ENCODE measurements around the gene HADH. TPM values are rescaled to one million over a fixed set of nuclear protein-coding genes. Genes with fewer than 3 reads are reported as not detected.
A peak's percentile ranks its signal among the peaks of the same experiment; 100 is the strongest.

The HADH gene
- total RNA-seq, 6 experiments from 2014 or later = 67.2 to 152 (median 104) TPM

GRCh38 chr4:107993969-107994368 lies 4.3 kb downstream of the HADH start:
- Histone ChIP-seq H3K27ac (no peak overlapping the region), H3K4me3 (no peak overlapping the region), H3K9me3 (no peaks in the 10 kb centered on the region), H3K4me1 (peaks cover 0 to 51% (median 18%) of the 10 kb centered on the region in 4 donors), H3K36me3 (no peaks in the 10 kb centered on the region), H3K27me3 (no peaks in the 10 kb centered on the region)
- ATAC-seq (no peak), DNase-seq (no peak)
- intact Hi-C loops (cut with DNase I) = no loop called here
- WGBS (ENCODE audit: insufficient coverage, low coverage, low lambda C conversion rate, missing lambda C conversion rate) = 71% methylated on average over 3 of the region's 3 CpGs
- TF ChIP-seq CTCF (IDR thresholded peaks at IDR 0.05) = no peak
- TF ChIP-seq POLR2A (IDR thresholded peaks at IDR 0.05) = no peak

DNA sequence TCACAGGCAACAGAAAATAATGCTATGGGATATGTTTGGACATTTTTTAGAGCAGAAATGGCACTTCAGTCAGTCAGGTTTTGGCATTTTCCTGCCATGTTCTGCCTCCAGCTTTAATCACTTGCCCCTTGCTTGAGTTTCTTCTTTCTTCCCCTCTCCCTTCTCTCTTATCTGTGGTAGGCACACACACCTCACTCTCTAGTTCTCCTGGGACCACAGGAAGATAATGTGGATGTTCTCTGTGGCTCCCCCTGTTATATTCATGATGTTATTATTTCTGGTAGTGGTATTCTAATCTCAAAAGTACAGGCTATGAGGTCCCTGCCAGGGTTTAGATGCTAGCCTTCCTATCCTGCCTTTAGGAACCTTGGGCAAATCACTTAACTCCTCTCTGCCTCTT lies 5.2 kb downstream of the HADH start:
- no peak for TF ChIP-seq POLR2A (IDR thresholded peaks at IDR 0.05)
- no peak for TF ChIP-seq CTCF (IDR thresholded peaks at IDR 0.05)
- Histone ChIP-seq H3K4me1 (peaks cover 0 to 60% (median 22%) of the 10 kb centered on the region in 4 donors), H3K9me3 (no peaks in the 10 kb centered on the region), H3K36me3 (no peaks in the 10 kb centered on the region), H3K27ac (no peak overlapping the region), H3K27me3 (no peaks in the 10 kb centered on the region), H3K4me3 (no peak overlapping the region)
- intact Hi-C loops (cut with DNase I) = no loop called here
- DNase-seq (no peak), ATAC-seq (no peak)

GRCh38 chr4:107996949-107997788 lies 7.5 kb downstream of the HADH start:
- no peak for TF ChIP-seq CTCF (IDR thresholded peaks at IDR 0.05)
- TF ChIP-seq POLR2A (IDR thresholded peaks at IDR 0.05) = no peak
- no peaks in the 10 kb centered on the region for H3K36me3 ChIP-seq
- intact Hi-C loops (cut with DNase I) = no loop called here
- no peak overlapping the region for H3K4me3 ChIP-seq
- no peak for DNase-seq
- ATAC-seq = peak; percentile 15 to 57 (median 44)
- no peaks in the 10 kb centered on the region for H3K27me3 ChIP-seq
- H3K9me3 ChIP-seq = no peaks in the 10 kb centered on the region
- peak overlapping the region in 1 of 3 donors; percentile 45 for H3K27ac ChIP-seq
- 19% methylated on average over 2 of the region's 5 CpGs for WGBS (ENCODE audit: insufficient coverage, low coverage, low lambda C conversion rate, missing lambda C conversion rate)
- H3K4me1 ChIP-seq = peaks cover 0 to 59% (median 26%) of the 10 kb centered on the region in 4 donors

DNA sequence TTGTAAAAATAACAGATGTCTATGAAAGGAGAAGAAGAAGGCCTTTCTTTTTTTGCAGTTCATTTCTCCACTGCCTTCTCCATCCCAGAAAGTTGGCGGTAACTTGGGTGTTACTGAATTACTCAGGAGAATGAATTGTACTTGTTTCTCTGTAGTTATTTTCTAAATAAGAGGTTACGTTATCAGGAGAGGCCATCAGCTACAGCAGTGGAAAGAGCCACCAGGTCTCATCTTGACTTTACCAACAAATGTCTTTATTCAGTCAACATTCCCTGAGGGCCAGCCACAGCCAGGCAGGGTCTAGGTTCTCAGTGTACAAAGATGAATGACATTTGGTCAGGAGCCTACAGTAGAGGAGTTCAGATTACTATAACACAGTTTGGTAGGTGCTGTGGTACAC lies 8.1 kb downstream of the HADH start:
- Histone ChIP-seq H3K27me3 (no peaks in the 10 kb centered on the region), H3K4me1 (peaks cover 0 to 53% (median 21%) of the 10 kb centered on the region in 4 donors), H3K4me3 (no peak overlapping the region), H3K36me3 (no peaks in the 10 kb centered on the region), H3K9me3 (no peaks in the 10 kb centered on the region), H3K27ac (peak overlapping the region in 1 of 3 donors; percentile 45)
- intact Hi-C loops (cut with DNase I) = no loop called here
- no peak for TF ChIP-seq CTCF (IDR thresholded peaks at IDR 0.05)
- TF ChIP-seq POLR2A (IDR thresholded peaks at IDR 0.05) = no peak
- ATAC-seq (no peak), DNase-seq (no peak)
- 100% methylated on average over 2 of the region's 2 CpGs for WGBS (ENCODE audit: insufficient coverage, low coverage, low lambda C conversion rate, missing lambda C conversion rate)

Data from right lobe of liver (tissue), 6 donors.